ENCODE data around the gene CAPRIN1. TPM values are rescaled to one million over a fixed set of nuclear protein-coding genes. Genes with fewer than 3 reads are reported as not detected.

The CAPRIN1 gene
- polyA plus RNA-seq, 1 experiment = 183 TPM

DNA sequence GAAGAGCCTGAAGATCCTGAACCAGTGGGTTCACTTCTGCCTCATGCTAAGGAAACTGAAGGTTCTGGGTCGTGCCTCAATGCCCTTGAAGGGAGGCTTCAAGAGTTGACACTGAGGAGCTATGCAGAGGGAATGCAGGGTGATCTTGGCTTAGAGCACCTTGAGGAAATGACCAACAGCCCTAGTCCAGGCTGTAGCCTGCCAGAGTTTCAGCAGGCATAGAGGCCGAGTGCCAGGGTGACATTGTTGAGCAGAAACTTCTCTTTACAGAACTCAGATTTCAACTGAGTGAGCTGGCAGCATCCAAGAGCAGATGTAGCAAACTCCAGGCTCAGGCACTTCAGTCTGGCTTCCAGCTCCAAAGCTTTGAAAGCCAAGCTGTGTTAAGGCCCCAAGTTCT is 23.1 kb upstream of the CAPRIN1 start:
- H3K27me3 ChIP-seq (ENCODE audit: control insufficient read depth, insufficient read depth, low read length) = no peaks in the 10 kb centered on the region; the same call in none of the 2 replicates
- no peak overlapping the region for H3K4me3 ChIP-seq (ENCODE audit: low read depth, low read length)
- CTCF ChIA-PET = interaction anchor here (2.3 kb wide), 1 partner anchor 31 kb away, joined by 7 read pairs; no protein-coding TSS in a partner anchor
- no peaks in the 10 kb centered on the region for H3K36me3 ChIP-seq (ENCODE audit: control insufficient read depth, insufficient read depth, low read length)
- POLR2A ChIA-PET = no interaction called here
- no peak for TF ChIP-seq CTCF (IDR thresholded peaks at IDR 0.05; ENCODE audit: insufficient read depth, low read depth, low read length)
- DNase-seq (ENCODE audit: low read depth) = no peak

- Histone ChIP-seq H3K27me3 (ENCODE audit: control insufficient read depth, insufficient read depth, low read length) (no peaks in the 10 kb centered on the region; the same call in none of the 2 replicates), H3K4me3 (ENCODE audit: low read depth, low read length) (no peak overlapping the region), H3K36me3 (ENCODE audit: control insufficient read depth, insufficient read depth, low read length) (no peaks in the 10 kb centered on the region)
- no peak for DNase-seq (ENCODE audit: low read depth)
- TF ChIP-seq CTCF (IDR thresholded peaks at IDR 0.05; ENCODE audit: insufficient read depth, low read depth, low read length) = no peak
- ChIA-PET POLR2A (no interaction called here), CTCF (interaction anchor here (2.3 kb wide), 1 partner anchor 32 kb away, joined by 7 read pairs; no protein-coding TSS in a partner anchor)
These were observed 22.4 kb upstream of the CAPRIN1 start for GRCh38 chr11:34029176-34029575.

DNA sequence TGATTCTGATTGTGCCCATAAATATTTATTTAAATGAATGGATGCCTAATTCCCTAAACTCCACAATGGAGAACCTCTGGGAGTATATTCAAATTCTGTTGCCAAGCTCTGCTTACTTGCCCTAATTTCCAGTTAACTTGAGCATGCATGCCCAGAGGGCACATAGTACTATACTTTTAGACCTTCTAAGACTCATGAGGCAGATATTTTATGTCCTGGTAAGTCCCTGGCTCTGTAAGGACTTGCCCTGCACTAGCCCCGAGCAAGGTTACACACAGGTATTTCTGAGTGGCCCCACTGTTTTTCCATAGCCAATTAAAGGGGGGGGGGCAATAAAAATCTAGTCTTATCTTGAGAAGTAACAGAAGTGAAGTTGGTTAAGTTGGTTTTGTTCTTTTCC is 21.1 kb upstream of the CAPRIN1 start:
- H3K36me3 ChIP-seq (ENCODE audit: control insufficient read depth, insufficient read depth, low read length) = no peaks in the 10 kb centered on the region
- POLR2A ChIA-PET = interaction anchor here (0.6 kb wide), 1 partner anchor 21 kb away, joined by 4 read pairs; no protein-coding TSS in a partner anchor
- no peak overlapping the region for H3K4me3 ChIP-seq (ENCODE audit: low read depth, low read length)
- no peaks in the 10 kb centered on the region; the same call in none of the 2 replicates for H3K27me3 ChIP-seq (ENCODE audit: control insufficient read depth, insufficient read depth, low read length)
- no peak for TF ChIP-seq CTCF (IDR thresholded peaks at IDR 0.05; ENCODE audit: insufficient read depth, low read depth, low read length)
- CTCF ChIA-PET = interaction anchor here (2.3 kb wide), 1 partner anchor 33 kb away, joined by 7 read pairs; no protein-coding TSS in a partner anchor
- DNase-seq (ENCODE audit: low read depth) = no peak

DNA sequence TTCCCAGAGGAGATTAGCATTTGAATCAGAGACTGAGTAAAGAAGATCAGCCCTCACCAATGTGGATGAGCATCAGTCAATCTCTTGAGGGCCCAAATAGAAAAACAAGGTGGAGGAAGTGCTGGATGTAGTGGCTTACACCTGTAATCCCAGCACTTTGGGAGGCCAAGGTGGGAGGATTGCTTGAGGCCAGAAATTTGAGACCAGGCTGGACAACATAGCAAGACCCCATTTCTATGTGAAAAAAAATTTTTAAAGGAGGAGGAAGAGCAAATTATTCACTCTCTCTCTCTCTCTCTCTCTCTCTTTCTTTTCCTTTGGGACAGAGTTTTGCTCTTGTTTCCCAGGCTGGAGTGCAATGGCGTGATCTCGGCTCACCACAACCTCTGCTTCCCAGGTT is 18.1 kb upstream of the CAPRIN1 start:
- H3K27me3 ChIP-seq (ENCODE audit: control insufficient read depth, insufficient read depth, low read length) = peaks cover 2% of the 10 kb centered on the region; the same call in 1 of the 2 replicates
- no peaks in the 10 kb centered on the region for H3K36me3 ChIP-seq (ENCODE audit: control insufficient read depth, insufficient read depth, low read length)
- no peak for DNase-seq (ENCODE audit: low read depth)
- no peak for TF ChIP-seq CTCF (IDR thresholded peaks at IDR 0.05; ENCODE audit: insufficient read depth, low read depth, low read length)
- CTCF ChIA-PET = no interaction called here
- POLR2A ChIA-PET = no interaction called here
- no peak overlapping the region for H3K4me3 ChIP-seq (ENCODE audit: low read depth, low read length)

- H3K27me3 ChIP-seq (ENCODE audit: control insufficient read depth, insufficient read depth, low read length) = 0 out of 2 replicates have a peak, but pooled peaks cover 2% of the 10 kb centered on the region
- no peak overlapping the region for H3K4me3 ChIP-seq (ENCODE audit: low read depth, low read length)
- ChIA-PET CTCF (no interaction called here), POLR2A (no interaction called here)
- no peaks in the 10 kb centered on the region for H3K36me3 ChIP-seq (ENCODE audit: control insufficient read depth, insufficient read depth, low read length)
- no peak for TF ChIP-seq CTCF (IDR thresholded peaks at IDR 0.05; ENCODE audit: insufficient read depth, low read depth, low read length)
- DNase-seq (ENCODE audit: low read depth) = no peak
These were observed 17.5 kb upstream of the CAPRIN1 start for GRCh38 chr11:34034053-34034452.

Data from BJ (cell line).